CD1c-positive myeloid dendritic cell (primary cell): ENCODE data around the gene IDI2.

Experiments
- DNase-seq: peaks from one replicate; pipeline ENCODE4 v3.0.0-alpha.2; 2016; ENCODE audit errors: extremely low spot score

IDI2 gene

GRCh38 chr10:980468-981093 lies 45.1 kb downstream of the IDI2 start:
- no peak for DNase-seq

- DNase-seq, result no peak
These were observed 46.7 kb downstream of the IDI2 start for GRCh38 chr10:978826-979421.

DNA sequence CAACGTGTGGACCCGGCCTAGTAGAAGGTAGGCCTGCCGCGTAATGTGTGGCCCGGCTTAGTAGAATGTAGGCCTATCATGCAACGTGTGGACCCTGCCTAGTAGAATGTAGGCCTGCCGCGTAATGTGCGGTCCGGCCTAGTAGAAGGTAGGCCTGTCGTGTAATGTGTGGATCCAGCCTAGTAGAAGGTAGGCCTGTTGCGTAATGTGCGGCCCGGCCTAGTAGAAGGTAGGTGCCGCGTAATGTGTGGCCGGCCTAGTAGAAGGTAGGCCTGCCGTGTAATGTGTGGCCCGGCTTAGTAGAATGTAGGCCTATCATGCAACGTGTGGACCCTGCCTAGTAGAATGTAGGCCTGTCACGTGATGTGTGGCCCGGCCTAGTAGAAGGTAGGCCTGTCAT lies 49.3 kb downstream of the IDI2 start:
- DNase-seq, result no peak

DNA sequence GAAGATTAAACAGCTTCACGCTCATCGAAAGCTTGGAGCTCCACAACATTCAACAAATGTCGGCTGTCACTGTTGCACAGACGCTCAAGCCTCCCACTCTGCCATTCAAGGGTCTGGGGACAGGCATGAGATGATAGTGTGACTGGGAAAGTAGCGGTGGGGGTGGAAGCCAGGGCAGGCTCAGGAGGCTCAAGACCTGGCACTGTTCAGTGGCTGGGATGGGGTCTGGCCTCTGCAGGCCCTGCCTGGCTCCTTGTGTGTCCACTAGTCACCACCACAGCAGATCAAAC lies 50.9 kb downstream of the IDI2 start:
- no peak for DNase-seq

DNA sequence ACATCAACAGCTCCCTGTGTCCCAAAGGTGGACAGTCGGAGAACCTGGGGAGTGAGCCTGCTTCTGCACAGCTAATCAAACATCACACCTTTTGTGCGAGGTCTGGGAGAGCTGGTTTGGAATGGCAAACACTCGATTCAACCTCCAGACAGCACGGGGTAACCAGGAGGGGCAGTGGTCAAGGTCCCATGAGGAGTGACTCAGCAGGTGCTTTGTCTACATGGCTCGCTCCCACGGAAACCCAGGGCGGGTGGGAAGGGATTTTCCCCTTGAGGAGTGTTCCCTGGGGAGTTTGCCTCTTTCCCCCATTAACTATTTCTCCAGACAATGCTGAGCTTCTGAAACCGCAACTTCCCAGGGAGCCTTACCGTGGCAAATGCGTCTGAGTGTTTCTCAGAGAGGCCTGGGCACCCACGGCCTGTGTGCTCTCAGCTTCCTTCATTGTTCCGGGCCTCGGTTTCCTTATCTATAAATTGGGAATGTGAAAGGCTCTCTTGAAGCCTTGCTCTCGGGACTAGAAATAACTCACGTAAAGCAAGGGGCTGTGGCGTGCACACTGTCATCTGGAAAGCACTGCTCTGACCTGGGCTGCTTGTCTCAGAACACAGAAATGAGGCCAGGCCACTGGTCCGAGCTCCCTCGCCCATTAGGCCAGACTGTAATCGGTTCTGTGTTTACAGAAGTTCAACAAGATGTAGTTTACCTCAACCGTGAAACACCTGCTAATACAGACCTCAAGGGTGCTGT lies 51.4 kb downstream of the IDI2 start:
- DNase-seq, result no peak

DNA sequence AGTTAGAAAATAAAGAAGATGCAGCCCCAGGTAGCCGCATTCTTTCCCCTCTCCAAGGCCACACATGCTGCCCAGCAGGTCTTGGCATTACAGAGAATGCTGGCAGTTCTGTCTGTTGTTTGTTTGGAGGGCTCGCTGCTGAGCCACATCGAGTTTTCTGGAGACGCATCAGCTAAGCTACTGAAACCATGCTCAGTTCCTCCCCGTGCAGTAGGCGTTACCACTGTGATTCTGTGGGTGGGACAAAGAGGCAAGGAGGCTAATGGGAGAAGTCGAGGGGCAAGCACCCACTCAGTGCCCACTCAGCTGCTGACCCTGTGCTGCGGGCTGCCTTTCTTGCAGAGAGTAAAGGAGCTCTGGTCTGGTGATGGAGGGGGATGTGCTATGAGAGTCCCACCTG lies 52.9 kb downstream of the IDI2 start:
- peak; percentile 22 for DNase-seq

DNA sequence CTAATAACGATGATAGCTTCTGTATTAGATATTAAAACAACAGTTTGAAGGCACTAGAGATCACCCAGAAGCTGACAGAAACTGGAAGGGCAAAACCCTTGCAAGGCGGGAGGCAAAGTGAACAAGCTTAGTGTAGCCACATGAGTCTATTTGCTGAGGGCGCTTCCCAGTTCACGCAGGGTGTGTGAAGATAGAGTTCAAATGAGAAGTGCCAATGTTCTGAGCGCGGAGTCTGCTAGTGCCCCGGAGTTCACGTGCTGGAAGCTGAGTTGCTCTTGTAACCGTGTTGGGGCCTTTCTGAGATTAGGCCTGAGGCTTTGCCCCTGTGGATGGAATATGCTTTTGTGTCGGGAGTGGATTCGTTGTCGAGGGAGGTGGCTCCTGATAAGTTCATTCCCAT lies 54.0 kb downstream of the IDI2 start:
- DNase-seq, result no peak

DNA sequence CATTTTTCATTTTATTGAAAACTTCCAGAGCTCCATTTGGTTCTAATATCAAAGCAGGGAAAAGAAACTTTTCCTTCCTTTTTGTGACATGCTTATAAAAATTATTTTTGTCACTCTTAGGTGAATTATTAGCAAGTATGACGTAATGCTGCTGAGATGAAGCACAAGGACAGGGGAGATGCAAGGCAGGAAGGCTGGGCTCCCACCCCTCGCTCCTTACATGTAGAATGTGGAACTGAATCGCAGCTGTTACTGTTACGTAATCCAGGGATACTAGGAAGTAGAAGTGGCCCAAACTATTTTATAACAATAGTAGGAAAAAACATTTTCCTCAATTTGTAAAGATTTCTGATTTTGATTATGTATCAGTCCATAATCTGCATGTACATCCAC lies 54.5 kb downstream of the IDI2 start:
- DNase-seq, result peak; percentile 69

GRCh38 chr10:970311-971149 lies 55.1 kb downstream of the IDI2 start:
- no peak for DNase-seq

DNA sequence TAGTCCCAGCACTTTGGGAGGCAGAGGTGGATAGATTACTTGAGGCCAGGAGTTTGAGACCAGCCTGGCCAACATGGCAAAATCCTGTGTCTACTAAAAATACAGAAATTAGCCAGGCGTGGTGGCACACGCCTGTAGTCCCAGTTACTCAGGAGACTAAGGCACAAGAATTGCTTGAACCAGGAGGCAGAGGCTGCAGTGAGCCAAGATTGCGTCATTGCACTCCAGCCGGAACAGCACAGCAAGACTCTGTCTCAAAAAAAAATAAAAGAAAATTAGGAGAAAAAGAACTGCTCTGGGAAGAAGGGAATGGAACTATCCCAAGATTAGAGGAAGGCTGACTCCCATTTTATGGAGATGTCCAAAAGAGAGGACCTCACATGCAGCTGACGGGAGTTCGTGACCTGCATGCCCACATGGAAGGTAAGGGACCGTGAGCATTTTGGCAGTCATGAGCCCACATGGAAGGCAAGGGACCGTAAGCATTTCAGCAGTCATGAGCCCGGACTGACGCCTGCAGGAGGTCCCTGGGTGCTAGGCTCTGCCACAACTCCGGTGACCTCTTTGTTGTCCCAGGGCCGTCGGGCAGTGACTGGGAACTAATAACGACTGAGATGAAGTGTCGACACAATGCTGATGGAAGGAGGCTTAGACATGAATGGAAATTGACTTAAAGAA lies 56.0 kb downstream of the IDI2 start:
- no peak for DNase-seq
